ENCODE results near the gene PXMP4.

GRCh38 chr20:33676652-33677645, 43.2 kb downstream of the PXMP4 start:
- TF ChIP-seq CTCF (conservative IDR thresholded peaks at IDR 0.05 in 1 of 2, IDR thresholded peaks at IDR 0.05 in 1 of 2; ENCODE audit: extremely low read depth in 1 of 2, insufficient read depth in 1 of 2, low read depth in 1 of 2, low read length in 2 of 2) (no peak), EZH2 (IDR thresholded peaks at IDR 0.05; ENCODE audit: borderline replicate concordance, low read length) (no peak)
